Spleen (tissue), 11 donors: ENCODE results near the gene TMEM175. TPM values are rescaled to one million over a fixed set of nuclear protein-coding genes. Genes with fewer than 3 reads are reported as not detected.

Experiments
- DNase-seq: peaks from one replicate; pipeline ENCODE4 v3.0.0-alpha.2; 2020
- H3K27ac ChIP-seq, 8 donors: fragments of 200-600 bp; sonication (generic) in 7 of 8; 1 replicate in 4 of 8; 2 replicates in 4 of 8; pipeline versions ENCODE4 v1.5.0 to v1.8.0; 2016 to 2021; ENCODE audit warnings: inconsistent platforms in 4 of 8, mild to moderate bottlenecking in 4 of 8, moderate library complexity in 1 of 8
- H3K27me3 ChIP-seq, 7 donors: fragments of 200-600 bp; sonication (generic) in 6 of 7; replicated peaks in 1 of 7; 1 replicate in 4 of 7; 2 replicates in 3 of 7; pipeline versions ENCODE4 v1.5.0 to v1.8.0; 2016 to 2021; ENCODE audit warnings: inconsistent platforms in 3 of 7, mild to moderate bottlenecking in 1 of 7
- H3K36me3 ChIP-seq, 6 donors: fragments of 200-600 bp; sonication (generic) in 5 of 6; 1 replicate in 4 of 6; 2 replicates in 2 of 6; pipeline versions ENCODE4 v1.5.0 to v1.8.0; 2016 to 2021; ENCODE audit warnings: inconsistent platforms in 2 of 6
- H3K4me1 ChIP-seq, 6 donors: fragments of 200-600 bp; sonication (generic) in 5 of 6; 1 replicate in 3 of 6; 2 replicates in 3 of 6; pipeline versions ENCODE4 v1.5.0 to v1.8.0; 2016 to 2021; ENCODE audit warnings: inconsistent platforms in 3 of 6
- H3K4me3 ChIP-seq, 8 donors: fragments of 200-600 bp; sonication (generic) in 7 of 8; 1 replicate in 4 of 8; 2 replicates in 4 of 8; pipeline versions ENCODE4 v1.5.0 to v1.8.0; 2016 to 2021; ENCODE audit warnings: inconsistent platforms in 4 of 8, mild to moderate bottlenecking in 4 of 8, moderate library complexity in 2 of 8
- H3K9me3 ChIP-seq, 8 donors: fragments of 200-600 bp; sonication (generic) in 7 of 8; 1 replicate in 4 of 8; 2 replicates in 4 of 8; pipeline versions ENCODE4 v1.5.0 to v1.8.0; 2016 to 2021; ENCODE audit warnings: inconsistent platforms in 4 of 8
- POLR2A ChIP-seq, 3 donors: fragments of 450-650 bp; IDR thresholded peaks; one replicate each; pipeline ENCODE4 v1.5.1; 2017; ENCODE audit warnings: antibody characterized with exemption in 3 of 3, mild to moderate bottlenecking in 1 of 3
- POLR2AphosphoS5 ChIP-seq, 3 donors: sonication (generic); formaldehyde crosslinking; IDR thresholded peaks; one replicate each; pipeline ENCODE4 v1.5.1; 2017; ENCODE audit warnings: antibody characterized with exemption in 3 of 3
- WGBS, 5 donors: extraction: QIAGEN DNeasy Blood & Tissue Kit in 3 of 5; methylation state at CpG; one replicate each; pipeline versions ENCODE4 v1.1.5 to v1.1.7; 2013 to 2018; 5-methylcytosine and 5-hydroxymethylcytosine counted together
- intact Hi-C: fragments of 100-400 bp; cut with DNase I; formaldehyde crosslinking; loops from one replicate; pipeline ENCODE4 v1.15.0; 2023; ENCODE audit warnings: low total_unique reads
- polyA plus RNA-seq, 3 donors: library from polyadenylated mRNA; stranded (reverse); fragments of 200-250 nt; gene quantifications; one replicate each; pipeline ENCODE4 v1.2.1, GENCODE V29; 2013
- total RNA-seq, 7 donors: library from RNA; depleted of rRNA in 3 of 7; stranded (reverse); fragments of >200 nt in 3 of 7; fragmentation: NEBNext Ultra II Directional in 4 of 7; extraction: Animal tissue kit (Norgen Biotek cat#: 25700) in 4 of 7; gene quantifications; one replicate each; pipeline versions ENCODE4 v1.1.0 to v1.2.1, GENCODE V29; 2016 to 2021
- TF ChIP-seq, protein P1 (sequence below), 11 experiments: fragments of 200-600 bp in 7 of 11; fragments of 450-650 bp in 4 of 11; sonication (generic) in 4 of 11; IDR thresholded peaks in 8 of 11; conservative IDR thresholded peaks in 3 of 11; 1 replicate in 7 of 11; 2 replicates in 4 of 11; pipeline versions ENCODE4 v1.4.0 to v1.8.0; 2016 to 2021; ENCODE audit warnings: antibody characterized with exemption in 11 of 11, inconsistent platforms in 4 of 11, mild to moderate bottlenecking in 1 of 11
- donor health status: healthy with polysubstance abuse.
- donor health status: DM: no; HTN: no; CAD: no; lungs with moderate emphysema.
- donor health status: DM: no; HTN: no; CAD: no.
- donor health status: Bipolar disorder and iron deficiency.
- donor health status: healthy.
- donor health status: DM: no; HTN: no; CAD: no.
- donor health status: DM: yes; HTN: yes; CAD: no.

TMEM175 gene
- total and polyA plus RNA-seq, 10 donors: 38.2 to 83.9 (median 60.4) TPM

DNA sequence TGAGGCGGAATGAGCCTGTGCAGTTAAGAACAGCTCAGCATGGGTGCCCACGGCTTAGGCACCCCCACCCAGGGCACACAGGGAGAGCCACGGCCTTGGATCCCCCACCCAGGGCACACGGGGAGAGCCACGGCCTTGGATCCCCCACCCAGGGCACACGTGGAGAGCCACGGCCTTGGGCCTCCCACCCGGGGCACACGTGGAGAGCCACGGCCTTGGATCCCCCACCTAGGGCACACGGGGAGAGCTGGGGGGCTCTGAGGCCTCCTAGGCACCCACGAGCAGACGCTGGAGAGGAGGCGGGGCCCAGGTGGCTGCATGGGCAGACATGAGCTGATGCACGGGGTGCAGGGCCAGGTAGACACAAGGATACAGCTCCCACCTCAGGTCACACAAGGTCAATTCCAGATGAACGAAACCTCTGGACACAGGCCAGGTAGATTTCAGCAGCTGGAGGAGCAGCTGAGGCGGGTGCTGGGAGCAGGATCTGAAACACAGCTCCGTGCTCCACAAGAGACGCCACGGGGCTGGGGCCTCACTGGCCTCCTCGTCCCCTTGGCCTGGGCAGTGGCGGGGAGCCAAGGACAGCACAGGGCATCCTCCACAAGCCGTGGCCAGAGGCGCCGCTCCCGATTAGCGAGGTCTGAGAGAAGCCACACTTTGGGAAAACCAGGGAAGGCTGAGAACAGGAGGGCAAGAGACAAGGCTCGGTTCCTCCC, 30.9 kb upstream of the TMEM175 start:
- TF ChIP-seq POLR2A (IDR thresholded peaks at IDR 0.05) (no peak), POLR2AphosphoS5 (IDR thresholded peaks at IDR 0.05) (no peak)
- TF ChIP-seq, protein P1, sequence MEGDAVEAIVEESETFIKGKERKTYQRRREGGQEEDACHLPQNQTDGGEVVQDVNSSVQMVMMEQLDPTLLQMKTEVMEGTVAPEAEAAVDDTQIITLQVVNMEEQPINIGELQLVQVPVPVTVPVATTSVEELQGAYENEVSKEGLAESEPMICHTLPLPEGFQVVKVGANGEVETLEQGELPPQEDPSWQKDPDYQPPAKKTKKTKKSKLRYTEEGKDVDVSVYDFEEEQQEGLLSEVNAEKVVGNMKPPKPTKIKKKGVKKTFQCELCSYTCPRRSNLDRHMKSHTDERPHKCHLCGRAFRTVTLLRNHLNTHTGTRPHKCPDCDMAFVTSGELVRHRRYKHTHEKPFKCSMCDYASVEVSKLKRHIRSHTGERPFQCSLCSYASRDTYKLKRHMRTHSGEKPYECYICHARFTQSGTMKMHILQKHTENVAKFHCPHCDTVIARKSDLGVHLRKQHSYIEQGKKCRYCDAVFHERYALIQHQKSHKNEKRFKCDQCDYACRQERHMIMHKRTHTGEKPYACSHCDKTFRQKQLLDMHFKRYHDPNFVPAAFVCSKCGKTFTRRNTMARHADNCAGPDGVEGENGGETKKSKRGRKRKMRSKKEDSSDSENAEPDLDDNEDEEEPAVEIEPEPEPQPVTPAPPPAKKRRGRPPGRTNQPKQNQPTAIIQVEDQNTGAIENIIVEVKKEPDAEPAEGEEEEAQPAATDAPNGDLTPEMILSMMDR (IDR thresholded peaks at IDR 0.05 in 8 of 11, conservative IDR thresholded peaks at IDR 0.05 in 3 of 11): no peak
- Histone ChIP-seq H3K9me3 (no peaks in the 10 kb centered on the region), H3K4me1 (peaks cover 0 to 14% (median 0%) of the 10 kb centered on the region in 6 donors), H3K4me3 (no peak overlapping the region), H3K27me3 (no peaks in the 10 kb centered on the region), H3K27ac (no peak overlapping the region), H3K36me3 (peaks cover 0 to 100% (median 63%) of the 10 kb centered on the region in 6 donors)
- intact Hi-C loops: no loop called here
- WGBS, 5 donors: 84 to 95% (median 90%) methylated on average over 20 to 28 of the region's 28 CpGs
- no peak for DNase-seq

GRCh38 chr4:903066-904046, 28.9 kb upstream of the TMEM175 start:
- intact Hi-C loops: no loop called here
- no peak overlapping the region for H3K27ac ChIP-seq
- peaks cover 0 to 100% (median 49%) of the 10 kb centered on the region in 6 donors for H3K36me3 ChIP-seq
- no peak for DNase-seq
- no peaks in the 10 kb centered on the region for H3K27me3 ChIP-seq
- TF ChIP-seq POLR2AphosphoS5 (IDR thresholded peaks at IDR 0.05) (peak in 1 of 3 donors; percentile 47), POLR2A (IDR thresholded peaks at IDR 0.05) (no peak)
- no peak overlapping the region for H3K4me3 ChIP-seq
- WGBS, 5 donors: 93 to 97% (median 95%) methylated on average over 32 to 42 of the region's 42 CpGs
- peaks cover 0 to 11% (median 8%) of the 10 kb centered on the region in 6 donors for H3K4me1 ChIP-seq
- H3K9me3 ChIP-seq: no peaks in the 10 kb centered on the region

DNA sequence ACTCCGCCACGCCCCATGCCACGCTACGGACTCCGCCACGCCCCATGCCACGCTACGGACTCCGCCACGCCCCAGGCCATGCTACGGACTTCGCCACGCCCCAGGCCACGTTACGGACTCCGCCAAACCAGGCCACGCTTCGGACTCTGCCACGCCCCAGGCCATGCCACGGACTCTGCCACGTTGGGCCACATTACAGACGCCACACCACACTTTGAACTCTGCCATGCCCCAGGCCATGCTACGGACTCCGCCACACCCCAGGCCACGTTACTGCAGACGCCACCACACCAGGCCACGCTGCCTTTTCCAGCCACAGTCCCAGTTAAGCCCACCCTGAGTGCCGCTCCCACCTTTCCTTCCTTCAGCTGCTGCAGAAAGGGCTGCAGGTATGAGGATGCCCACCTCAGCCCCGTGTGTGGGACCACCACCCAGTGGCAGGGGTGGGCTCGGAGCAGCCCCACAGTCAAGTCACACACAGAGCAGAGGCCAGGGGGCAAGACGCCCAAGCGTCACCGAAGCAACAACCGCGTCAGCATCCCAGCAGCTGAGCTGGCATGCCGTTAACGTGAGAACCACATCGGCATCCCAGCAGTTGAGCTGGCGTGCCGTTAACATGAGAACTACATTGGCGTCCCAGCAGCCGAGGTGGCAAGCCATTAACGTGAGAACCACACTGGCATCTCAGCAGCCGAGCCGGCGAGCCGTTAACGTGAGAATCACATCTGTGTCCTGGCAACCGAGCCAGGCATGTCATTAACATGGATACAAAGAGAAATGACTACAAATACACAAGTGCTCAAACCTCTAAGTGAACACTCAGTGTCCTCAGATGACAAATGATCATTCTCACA, 26.5 kb upstream of the TMEM175 start:
- Histone ChIP-seq H3K27me3 (no peaks in the 10 kb centered on the region), H3K36me3 (peaks cover 0 to 100% (median 45%) of the 10 kb centered on the region in 6 donors), H3K4me1 (peaks cover 0 to 14% (median 9%) of the 10 kb centered on the region in 6 donors), H3K27ac (no peak overlapping the region), H3K9me3 (no peaks in the 10 kb centered on the region), H3K4me3 (no peak overlapping the region)
- no peak for DNase-seq
- intact Hi-C loops: no loop called here
- TF ChIP-seq POLR2A (IDR thresholded peaks at IDR 0.05): no peak
- TF ChIP-seq POLR2AphosphoS5 (IDR thresholded peaks at IDR 0.05): no peak
- TF ChIP-seq, protein P1 (IDR thresholded peaks at IDR 0.05 in 8 of 11, conservative IDR thresholded peaks at IDR 0.05 in 3 of 11): no peak
- 96 to 99% (median 98%) methylated on average over 49 of the region's 49 CpGs for WGBS, 5 donors
